ENCODE measurements around the gene CDKN1A.

The CDKN1A gene

DNA sequence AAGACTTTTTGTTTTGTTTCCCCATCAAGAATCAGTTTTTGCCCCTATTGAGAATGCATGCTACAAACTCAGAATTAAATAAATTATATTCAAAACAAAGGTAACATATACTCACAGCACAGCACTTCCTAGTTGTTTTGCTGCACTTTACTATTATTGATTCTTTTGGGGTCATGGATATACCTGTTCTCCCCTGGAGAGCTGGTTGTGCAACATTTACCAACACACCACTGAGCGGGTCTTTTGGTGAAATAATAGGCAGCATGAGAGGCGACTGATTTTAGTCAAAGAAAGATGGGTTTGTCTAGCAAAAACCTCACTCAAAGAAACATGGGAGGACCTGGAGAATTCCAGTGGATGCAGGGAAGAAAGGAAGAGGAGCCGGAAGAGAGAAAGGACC, 39.9 kb upstream of the CDKN1A start:
- no peak overlapping the region for H2AK5ac ChIP-seq (ENCODE audit: low read length)
- H3K9me3 ChIP-seq (ENCODE audit: insufficient read depth, low read depth, low read length) = no peaks in the 10 kb centered on the region
- H2BK120ac ChIP-seq (ENCODE audit: insufficient read depth, low read length, poor library complexity) = no peak overlapping the region
- no peak overlapping the region for H4K8ac ChIP-seq (ENCODE audit: low read depth, low read length)
- no peaks in the 10 kb centered on the region for H3K79me1 ChIP-seq (ENCODE audit: low read length)
- no CpG with 5 or more reads among the region's 3 CpGs for WGBS (ENCODE audit: extremely low coverage, insufficient coverage, insufficient read length)
- H2BK5ac ChIP-seq (ENCODE audit: low read depth, low read length, poor library complexity) = no peak overlapping the region
- H3K9ac ChIP-seq (ENCODE audit: low read length) = no peak overlapping the region
- peaks cover 2 to 5% of the 10 kb centered on the region in 2 experiments for H3K4me1 ChIP-seq (ENCODE audit: control insufficient read depth in 1 of 2, insufficient read depth in 2 of 2, low read length in 2 of 2)
- no peak overlapping the region for H3K18ac ChIP-seq (ENCODE audit: low read length)
- no peaks in the 10 kb centered on the region for H3K36me3 ChIP-seq (ENCODE audit: control insufficient read depth in 1 of 2, insufficient read depth in 2 of 2, low read length in 2 of 2)
- no peak overlapping the region for H3K27ac ChIP-seq (ENCODE audit: low read depth, low read length)
- no peak for DNase-seq
- no peak overlapping the region for H4K91ac ChIP-seq (ENCODE audit: low read depth, low read length)
- H3K27me3 ChIP-seq (ENCODE audit: insufficient read depth, low read length) = no peaks in the 10 kb centered on the region
- no peak overlapping the region for H3K23ac ChIP-seq (ENCODE audit: low read length)
- H3K4ac ChIP-seq (ENCODE audit: low read depth, low read length) = no peak overlapping the region
- H2AFZ ChIP-seq (ENCODE audit: insufficient read depth, low read length, poor library complexity) = no peak overlapping the region
- H4K12ac ChIP-seq (ENCODE audit: low read depth, low read length) = no peak overlapping the region
- no peak overlapping the region for H2BK12ac ChIP-seq (ENCODE audit: low read length)
- no peak overlapping the region for H3K4me2 ChIP-seq (ENCODE audit: low read length)
- H3K79me2 ChIP-seq (ENCODE audit: control insufficient read depth, insufficient read depth, low read length, poor library complexity) = no peaks in the 10 kb centered on the region
- H3K14ac ChIP-seq (ENCODE audit: low read length) = no peak overlapping the region
- H3K4me3 ChIP-seq (ENCODE audit: low read depth, low read length) = no peak overlapping the region

DNA sequence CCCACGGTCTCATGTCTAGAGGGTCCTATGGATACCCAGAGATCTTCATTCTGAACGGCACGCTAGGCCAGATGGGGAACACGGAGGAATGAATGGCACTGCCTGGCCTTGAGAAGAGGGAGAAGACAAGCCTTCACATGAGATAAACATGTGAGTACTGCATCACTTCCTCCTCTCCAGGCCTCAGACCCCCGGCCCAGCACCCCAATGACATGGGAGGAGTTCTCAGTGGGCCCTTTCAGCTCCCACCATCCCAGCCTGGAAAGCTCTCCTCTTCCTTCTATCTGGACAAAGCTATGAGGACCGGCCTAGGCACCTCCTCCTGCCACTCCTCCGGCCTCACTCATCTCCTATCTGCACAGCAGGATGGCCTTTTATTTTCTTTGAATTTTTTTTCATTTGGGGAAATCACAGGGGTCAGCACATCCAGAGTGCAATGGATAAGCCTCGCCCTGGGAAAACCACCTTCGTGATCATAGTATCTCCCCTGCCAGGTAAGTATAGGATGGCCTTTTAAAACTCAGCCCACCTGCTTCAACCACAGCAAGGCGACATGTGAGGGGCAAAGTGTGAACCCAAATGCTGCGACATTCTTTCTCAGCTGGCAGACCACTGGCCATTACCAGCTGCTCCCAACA, 39.2 kb upstream of the CDKN1A start:
- Histone ChIP-seq H3K79me2 (ENCODE audit: control insufficient read depth, insufficient read depth, low read length, poor library complexity) (no peaks in the 10 kb centered on the region), H3K23ac (ENCODE audit: low read length) (no peak overlapping the region), H2BK120ac (ENCODE audit: insufficient read depth, low read length, poor library complexity) (no peak overlapping the region), H3K36me3 (ENCODE audit: control insufficient read depth in 1 of 2, insufficient read depth in 2 of 2, low read length in 2 of 2) (no peaks in the 10 kb centered on the region), H4K12ac (ENCODE audit: low read depth, low read length) (no peak overlapping the region), H3K9me3 (ENCODE audit: insufficient read depth, low read depth, low read length) (no peaks in the 10 kb centered on the region), H2BK12ac (ENCODE audit: low read length) (no peak overlapping the region), H3K4me2 (ENCODE audit: low read length) (no peak overlapping the region), H3K4ac (ENCODE audit: low read depth, low read length) (no peak overlapping the region), H3K14ac (ENCODE audit: low read length) (no peak overlapping the region), H3K27me3 (ENCODE audit: insufficient read depth, low read length) (no peaks in the 10 kb centered on the region), H2AFZ (ENCODE audit: insufficient read depth, low read length, poor library complexity) (no peak overlapping the region), H4K8ac (ENCODE audit: low read depth, low read length) (no peak overlapping the region), H3K4me1 (ENCODE audit: control insufficient read depth in 1 of 2, insufficient read depth in 2 of 2, low read length in 2 of 2) (peaks cover 2 to 3% of the 10 kb centered on the region in 2 experiments), H2AK5ac (ENCODE audit: low read length) (no peak overlapping the region), H3K79me1 (ENCODE audit: low read length) (no peaks in the 10 kb centered on the region), H3K27ac (ENCODE audit: low read depth, low read length) (no peak overlapping the region), H3K18ac (ENCODE audit: low read length) (no peak overlapping the region), H4K91ac (ENCODE audit: low read depth, low read length) (no peak overlapping the region), H3K9ac (ENCODE audit: low read length) (no peak overlapping the region), H3K4me3 (ENCODE audit: low read depth, low read length) (no peak overlapping the region), H2BK5ac (ENCODE audit: low read depth, low read length, poor library complexity) (no peak overlapping the region)
- WGBS (ENCODE audit: extremely low coverage, insufficient coverage, insufficient read length) = no CpG with 5 or more reads among the region's 11 CpGs
- DNase-seq = no peak

DNA sequence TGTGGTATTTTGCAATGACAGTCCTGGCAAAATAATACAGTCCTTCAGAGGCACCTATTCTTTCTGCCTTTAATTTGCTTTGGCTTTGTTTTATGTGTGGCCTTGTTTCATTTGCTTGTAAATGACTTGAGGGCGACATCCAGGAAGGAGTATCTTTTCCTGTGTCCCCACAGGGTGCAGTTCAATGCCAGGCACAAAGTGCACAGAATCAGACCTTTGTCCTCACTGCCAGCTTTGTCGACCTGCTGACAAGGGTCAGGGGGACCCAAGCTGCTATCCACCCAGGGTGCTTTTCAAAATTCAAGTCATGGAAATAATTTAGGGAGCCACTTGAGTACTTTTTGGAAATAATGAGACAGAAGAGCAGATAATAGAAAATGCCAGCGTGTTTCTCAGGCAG, 37.0 kb upstream of the CDKN1A start:
- no peak overlapping the region for H4K12ac ChIP-seq (ENCODE audit: low read depth, low read length)
- no peak overlapping the region for H2BK5ac ChIP-seq (ENCODE audit: low read depth, low read length, poor library complexity)
- no peaks in the 10 kb centered on the region for H3K36me3 ChIP-seq (ENCODE audit: control insufficient read depth in 1 of 2, insufficient read depth in 2 of 2, low read length in 2 of 2)
- no peaks in the 10 kb centered on the region for H3K79me2 ChIP-seq (ENCODE audit: control insufficient read depth, insufficient read depth, low read length, poor library complexity)
- H3K4me1 ChIP-seq (ENCODE audit: control insufficient read depth in 1 of 2, insufficient read depth in 2 of 2, low read length in 2 of 2) = peaks cover 2 to 5% of the 10 kb centered on the region in 2 experiments
- WGBS (ENCODE audit: extremely low coverage, insufficient coverage, insufficient read length) = no CpG with 5 or more reads among the region's 3 CpGs
- no peak overlapping the region for H3K23ac ChIP-seq (ENCODE audit: low read length)
- H3K9ac ChIP-seq (ENCODE audit: low read length) = no peak overlapping the region
- no peak overlapping the region for H3K18ac ChIP-seq (ENCODE audit: low read length)
- no peak overlapping the region for H2AFZ ChIP-seq (ENCODE audit: insufficient read depth, low read length, poor library complexity)
- no peak overlapping the region for H4K8ac ChIP-seq (ENCODE audit: low read depth, low read length)
- no peaks in the 10 kb centered on the region for H3K79me1 ChIP-seq (ENCODE audit: low read length)
- no peaks in the 10 kb centered on the region for H3K27me3 ChIP-seq (ENCODE audit: insufficient read depth, low read length)
- H3K14ac ChIP-seq (ENCODE audit: low read length) = no peak overlapping the region
- no peak overlapping the region for H3K4me3 ChIP-seq (ENCODE audit: low read depth, low read length)
- H2AK5ac ChIP-seq (ENCODE audit: low read length) = no peak overlapping the region
- no peak overlapping the region for H3K4me2 ChIP-seq (ENCODE audit: low read length)
- H3K9me3 ChIP-seq (ENCODE audit: insufficient read depth, low read depth, low read length) = no peaks in the 10 kb centered on the region
- no peak overlapping the region for H2BK120ac ChIP-seq (ENCODE audit: insufficient read depth, low read length, poor library complexity)
- DNase-seq = no peak
- H2BK12ac ChIP-seq (ENCODE audit: low read length) = no peak overlapping the region
- no peak overlapping the region for H4K91ac ChIP-seq (ENCODE audit: low read depth, low read length)
- no peak overlapping the region for H3K4ac ChIP-seq (ENCODE audit: low read depth, low read length)
- H3K27ac ChIP-seq (ENCODE audit: low read depth, low read length) = no peak overlapping the region

DNA sequence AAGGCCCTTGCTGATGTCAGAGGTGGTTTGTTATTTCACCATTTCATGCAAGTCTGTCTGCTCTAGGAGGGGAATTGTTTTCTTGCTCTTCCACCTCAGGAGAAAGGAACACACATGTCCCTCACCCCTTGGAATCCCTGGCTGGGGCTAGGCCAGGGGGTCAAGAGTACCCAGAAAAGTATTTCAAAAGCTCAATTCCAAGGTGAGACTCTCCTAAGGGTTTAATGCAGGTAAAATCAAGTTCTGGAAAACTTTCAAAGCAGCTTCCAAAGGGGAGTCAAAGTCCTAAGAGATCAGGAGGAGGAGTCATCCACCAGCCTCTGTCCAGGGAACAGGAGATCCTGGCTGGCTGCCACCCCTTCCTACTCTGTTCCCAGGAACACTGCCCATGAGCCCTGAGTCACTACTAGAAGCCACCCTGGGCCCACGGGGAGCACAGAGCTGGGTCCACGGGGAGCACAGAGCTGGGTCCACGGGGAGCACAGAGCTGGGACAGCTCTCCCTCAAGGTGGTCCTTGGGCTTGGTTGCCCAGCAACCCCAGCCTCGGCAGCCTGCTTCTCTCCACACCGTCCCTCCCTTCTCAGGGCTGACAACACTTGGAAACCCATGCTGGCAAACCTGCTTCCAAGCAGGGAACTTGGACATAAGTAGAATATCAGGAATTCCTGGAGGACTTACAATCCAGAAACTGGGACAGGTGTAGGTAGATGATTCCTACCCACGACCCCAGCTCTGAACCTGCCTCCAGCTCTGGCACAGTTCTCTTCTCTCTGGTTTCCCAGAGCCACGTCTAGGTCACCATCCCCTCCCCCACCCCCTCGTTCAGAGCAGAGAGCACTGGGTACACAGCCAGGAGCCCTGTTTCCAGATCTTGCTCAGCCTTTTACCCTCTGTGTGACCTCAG, 35.3 kb upstream of the CDKN1A start:
- WGBS (ENCODE audit: extremely low coverage, insufficient coverage, insufficient read length) = no CpG with 5 or more reads among the region's 8 CpGs

More for the DNA sequence above, 35.3 kb upstream of the CDKN1A start:
- no peak overlapping the region for H3K23ac ChIP-seq (ENCODE audit: low read length)
- H3K9ac ChIP-seq (ENCODE audit: low read length) = no peak overlapping the region
- H4K91ac ChIP-seq (ENCODE audit: low read depth, low read length) = no peak overlapping the region
- no peaks in the 10 kb centered on the region for H3K79me2 ChIP-seq (ENCODE audit: control insufficient read depth, insufficient read depth, low read length, poor library complexity)
- no peak overlapping the region for H4K12ac ChIP-seq (ENCODE audit: low read depth, low read length)
- no peak overlapping the region for H4K8ac ChIP-seq (ENCODE audit: low read depth, low read length)
- H3K27me3 ChIP-seq (ENCODE audit: insufficient read depth, low read length) = no peaks in the 10 kb centered on the region
- no peak overlapping the region for H2BK5ac ChIP-seq (ENCODE audit: low read depth, low read length, poor library complexity)
- no peaks in the 10 kb centered on the region for H3K9me3 ChIP-seq (ENCODE audit: insufficient read depth, low read depth, low read length)
- peaks cover 0 to 3% of the 10 kb centered on the region in 2 experiments for H3K4me1 ChIP-seq (ENCODE audit: control insufficient read depth in 1 of 2, insufficient read depth in 2 of 2, low read length in 2 of 2)
- H2BK12ac ChIP-seq (ENCODE audit: low read length) = no peak overlapping the region
- no peaks in the 10 kb centered on the region for H3K79me1 ChIP-seq (ENCODE audit: low read length)
- no peak overlapping the region for H3K4me3 ChIP-seq (ENCODE audit: low read depth, low read length)
- H3K18ac ChIP-seq (ENCODE audit: low read length) = no peak overlapping the region
- H3K14ac ChIP-seq (ENCODE audit: low read length) = no peak overlapping the region
- no peak overlapping the region for H2AK5ac ChIP-seq (ENCODE audit: low read length)
- no peak overlapping the region for H3K27ac ChIP-seq (ENCODE audit: low read depth, low read length)
- H3K36me3 ChIP-seq (ENCODE audit: control insufficient read depth in 1 of 2, insufficient read depth in 2 of 2, low read length in 2 of 2) = no peaks in the 10 kb centered on the region
- H3K4me2 ChIP-seq (ENCODE audit: low read length) = no peak overlapping the region
- DNase-seq = peak in 1 of 2 donors; percentile 22
- no peak overlapping the region for H2BK120ac ChIP-seq (ENCODE audit: insufficient read depth, low read length, poor library complexity)
- no peak overlapping the region for H3K4ac ChIP-seq (ENCODE audit: low read depth, low read length)
- H2AFZ ChIP-seq (ENCODE audit: insufficient read depth, low read length, poor library complexity) = no peak overlapping the region

Measured in trophoblast cell (in vitro differentiated cells and primary cell).